ENCODE results near the gene ICAM5.

- TF ChIP-seq EZH2 (IDR thresholded peaks at IDR 0.05) (no peak), POLR2AphosphoS5 (IDR thresholded peaks at IDR 0.05; ENCODE audit: borderline replicate concordance, low read depth, low read length) (no peak), FOXP2 (optimal IDR thresholded peaks at IDR 0.05; ENCODE audit: control extremely low read depth, extremely low read length, insufficient read depth) (no peak)
These were observed 38.0 kb downstream of the ICAM5 start for GRCh38 chr19:10327793-10328192.

Data from SK-N-MC (cell line).